ENCODE data around the gene CYREN. TPM values are rescaled to one million over a fixed set of nuclear protein-coding genes. Genes with fewer than 3 reads are reported as not detected.

The CYREN gene
- total RNA-seq, 1 donor from 2014 or later: 9.8 TPM

DNA sequence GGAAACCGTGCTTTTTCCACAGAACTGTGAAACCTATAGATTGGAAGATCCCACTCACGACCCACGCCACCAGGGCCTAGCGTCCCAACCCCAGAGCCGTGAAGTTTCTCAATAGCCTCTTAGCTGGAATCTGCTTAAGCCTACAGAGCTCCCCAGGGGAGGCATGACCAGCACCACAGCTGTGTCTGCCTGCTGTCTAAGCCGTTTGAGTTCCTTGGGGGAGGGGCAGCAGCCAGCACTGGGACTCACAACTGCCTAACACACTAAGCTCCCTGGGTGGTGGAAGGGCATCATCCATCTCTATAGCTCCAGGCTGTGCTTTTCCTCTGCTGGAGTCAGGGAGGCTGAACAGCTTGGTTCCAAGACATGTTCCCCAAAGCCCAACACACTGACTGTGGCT is 48.6 kb downstream of the CYREN start:
- DNase-seq (ENCODE audit: low spot score in 2 of 2): no peak
- FAIRE-seq: no peak

DNA sequence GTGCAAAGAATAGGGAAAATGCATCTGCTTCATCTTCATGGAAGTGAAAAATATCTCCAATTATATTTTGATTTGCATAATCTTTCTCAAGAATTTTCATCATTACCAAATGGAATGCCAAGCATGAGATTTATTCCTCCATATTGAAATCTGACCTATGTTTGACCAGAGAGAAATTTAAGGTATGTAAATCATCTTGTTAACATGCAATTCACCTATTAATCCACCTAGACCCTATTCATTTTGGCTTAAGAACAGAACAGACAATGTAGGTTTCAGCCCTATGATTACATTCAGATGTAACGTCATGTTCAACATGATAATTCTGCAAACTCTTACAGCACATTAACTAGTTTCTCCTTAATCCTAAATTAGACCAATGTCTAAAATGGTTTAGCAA is 53.4 kb downstream of the CYREN start:
- FAIRE-seq (no peak), DNase-seq (ENCODE audit: low spot score in 2 of 2) (no peak)

Small RNA genes lying within 50 kb of the gene (small RNA-seq; reads per million reads assigned to genes)
- not detected for gene MIR6509

Other genes starting within 250 kb of the CYREN start
- gene AGBL3, start 184.2 kb downstream of the CYREN start, total RNA-seq: 8.2 TPM
- gene TMEM140, start 22.6 kb downstream of the CYREN start, total RNA-seq: 0.41 TPM
- gene WDR91, start 40.8 kb upstream of the CYREN start, total RNA-seq: 8.2 TPM
- gene STRA8, start 63.1 kb upstream of the CYREN start, total RNA-seq: not detected